ENCODE measurements around the gene CRTAC1.

The CRTAC1 gene, protein sequence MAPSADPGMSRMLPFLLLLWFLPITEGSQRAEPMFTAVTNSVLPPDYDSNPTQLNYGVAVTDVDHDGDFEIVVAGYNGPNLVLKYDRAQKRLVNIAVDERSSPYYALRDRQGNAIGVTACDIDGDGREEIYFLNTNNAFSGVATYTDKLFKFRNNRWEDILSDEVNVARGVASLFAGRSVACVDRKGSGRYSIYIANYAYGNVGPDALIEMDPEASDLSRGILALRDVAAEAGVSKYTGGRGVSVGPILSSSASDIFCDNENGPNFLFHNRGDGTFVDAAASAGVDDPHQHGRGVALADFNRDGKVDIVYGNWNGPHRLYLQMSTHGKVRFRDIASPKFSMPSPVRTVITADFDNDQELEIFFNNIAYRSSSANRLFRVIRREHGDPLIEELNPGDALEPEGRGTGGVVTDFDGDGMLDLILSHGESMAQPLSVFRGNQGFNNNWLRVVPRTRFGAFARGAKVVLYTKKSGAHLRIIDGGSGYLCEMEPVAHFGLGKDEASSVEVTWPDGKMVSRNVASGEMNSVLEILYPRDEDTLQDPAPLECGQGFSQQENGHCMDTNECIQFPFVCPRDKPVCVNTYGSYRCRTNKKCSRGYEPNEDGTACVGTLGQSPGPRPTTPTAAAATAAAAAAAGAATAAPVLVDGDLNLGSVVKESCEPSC

DNA sequence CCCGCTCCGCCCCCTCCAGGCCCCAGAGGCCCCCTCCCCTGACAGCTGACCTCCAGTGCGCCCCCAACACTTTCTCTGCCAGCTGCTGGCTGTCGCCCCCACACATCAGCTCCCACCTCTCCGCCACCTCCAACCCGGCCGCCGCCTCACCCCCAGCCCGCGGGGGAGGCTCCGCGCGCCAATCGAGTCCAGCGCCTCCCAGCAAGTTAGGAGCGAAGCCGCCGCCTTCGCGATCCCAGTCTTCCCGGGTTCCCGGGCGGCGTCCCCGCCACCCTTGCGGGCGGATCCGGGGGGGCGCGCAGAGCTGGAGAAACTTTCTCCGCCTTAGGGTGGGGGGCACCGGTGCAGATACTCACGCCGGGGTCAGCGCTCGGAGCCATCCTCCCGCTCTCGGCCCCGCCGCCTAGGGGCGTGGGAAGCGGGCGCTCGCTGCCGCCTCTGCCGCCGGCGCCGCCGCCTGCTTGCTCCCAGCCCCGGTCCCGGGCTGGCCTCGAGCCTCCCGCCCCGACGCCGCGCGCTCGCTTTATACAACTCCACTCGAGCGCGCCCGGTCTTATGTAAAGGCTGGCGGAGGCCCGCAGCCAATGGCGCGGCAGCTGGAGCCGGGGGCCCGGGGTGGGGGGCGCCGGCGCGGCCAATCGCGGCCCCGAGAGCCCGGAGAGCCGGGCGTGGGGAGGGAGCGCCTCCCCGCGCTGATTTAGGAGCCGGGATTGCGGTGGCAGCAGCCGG lies at the start of gene CRTAC1:
Gene CRTAC1, minus strand, starts transcription at position 529 of the 729 bp plus-strand sequence. Its CDS starts 149 bp downstream, at position 380.
- no peak for DNase-seq (ENCODE audit: low spot score)

DNA sequence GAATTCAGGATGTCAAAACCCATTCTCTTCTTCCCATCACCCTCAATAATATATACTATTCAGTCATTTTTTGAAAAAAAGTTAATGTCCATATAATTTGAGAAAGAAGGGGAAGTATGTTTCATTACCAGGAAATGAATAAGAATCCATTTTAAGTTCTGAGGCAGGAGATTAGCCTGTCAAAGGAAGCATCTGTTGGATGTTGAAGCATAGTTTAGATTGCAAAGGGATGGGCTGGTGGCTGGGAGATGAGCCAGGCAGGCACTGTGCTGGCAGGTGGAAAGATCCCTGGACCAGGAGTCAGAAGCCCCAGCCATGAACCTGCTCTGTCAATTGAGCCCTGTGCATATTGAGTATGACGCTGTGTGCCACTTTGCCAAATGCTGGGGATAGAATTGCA lies 48.4 kb upstream of the CRTAC1 start:
- DNase-seq (ENCODE audit: low spot score): no peak

DNA sequence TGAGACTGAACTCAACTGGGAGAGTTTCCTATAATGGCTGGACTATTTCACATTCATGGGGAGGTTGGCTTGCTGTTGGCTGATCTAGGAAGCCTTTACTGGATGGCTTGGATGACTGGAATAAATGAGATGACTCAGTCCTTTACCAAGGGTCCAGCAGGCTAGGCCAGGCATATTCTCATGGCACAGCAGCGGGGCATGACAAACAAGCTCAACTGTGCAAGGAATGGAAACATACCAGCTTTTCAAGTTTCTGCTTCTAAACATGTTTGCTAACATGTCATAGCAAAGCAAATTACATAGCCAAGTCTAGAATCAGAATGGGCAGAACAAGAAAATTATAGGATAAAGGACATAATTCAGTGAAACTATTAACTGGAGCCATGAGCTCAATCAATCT lies 46.8 kb upstream of the CRTAC1 start:
- DNase-seq (ENCODE audit: low spot score): no peak

DNA sequence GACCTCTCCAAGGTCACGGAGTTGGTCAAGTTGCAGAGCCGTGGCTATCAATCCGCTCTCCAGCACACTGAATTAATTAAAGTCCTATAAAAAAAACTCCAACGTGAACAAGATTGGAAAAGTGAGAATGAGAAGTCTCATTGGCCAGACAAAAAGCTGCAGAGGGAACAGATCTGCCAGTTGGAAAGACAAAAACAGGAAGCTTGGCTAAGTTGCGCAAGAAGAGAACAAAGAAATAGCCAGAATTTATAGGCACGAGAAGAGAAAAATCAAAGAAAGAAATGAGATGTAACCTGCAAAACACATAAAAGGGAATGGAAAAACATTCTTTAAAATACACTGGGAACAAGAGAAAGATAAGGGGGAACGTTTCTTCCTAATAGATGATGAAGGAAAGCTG lies 45.7 kb upstream of the CRTAC1 start:
- no peak for DNase-seq (ENCODE audit: low spot score)

DNA sequence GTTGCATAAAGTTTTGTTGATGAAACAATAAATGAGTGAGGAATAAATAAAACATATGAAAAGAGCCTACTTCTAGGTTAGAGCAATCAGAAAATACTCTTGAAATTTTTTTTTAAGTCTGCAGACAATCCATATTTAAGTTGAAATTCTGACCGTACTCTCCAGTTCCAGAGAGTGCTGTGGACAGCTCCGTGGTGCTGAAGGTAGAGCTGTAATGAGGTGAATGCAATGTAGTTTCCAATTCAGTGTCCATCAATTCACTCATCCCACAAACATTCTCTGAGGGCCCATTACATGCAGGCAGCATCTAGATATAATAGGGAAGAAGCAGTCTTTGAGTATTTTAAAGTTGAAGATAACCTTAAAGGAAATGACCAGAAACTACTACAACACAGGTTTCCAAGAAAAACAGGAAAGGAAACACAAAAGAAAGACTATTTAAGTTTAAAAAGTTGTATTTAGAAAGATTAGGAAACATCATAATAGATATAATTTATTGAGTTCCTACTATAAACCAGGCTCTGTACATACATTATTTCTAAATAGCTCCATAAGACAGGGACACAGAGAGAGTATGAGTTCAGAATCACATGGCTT lies 44.0 kb upstream of the CRTAC1 start:
- no peak for DNase-seq (ENCODE audit: low spot score)

DNA sequence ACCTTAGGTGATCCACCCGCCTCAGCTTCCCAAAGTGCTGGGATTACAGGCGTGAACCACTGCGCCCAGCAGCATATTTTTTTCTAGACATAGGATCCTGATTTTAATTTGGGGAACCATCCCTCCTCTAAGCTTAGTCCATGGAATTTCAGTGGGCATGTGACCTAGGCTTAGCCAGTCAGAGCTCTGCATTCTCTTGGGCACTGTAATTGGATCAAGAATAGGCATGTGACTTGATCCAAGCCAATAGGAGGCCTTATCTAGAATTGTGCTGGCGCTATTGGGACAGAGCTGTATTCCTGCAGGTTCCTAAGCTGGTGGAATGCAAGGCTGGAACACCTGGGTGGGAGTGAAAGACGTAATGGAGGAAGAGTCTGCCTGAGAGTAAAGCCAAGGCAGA lies 36.7 kb upstream of the CRTAC1 start:
- DNase-seq (ENCODE audit: low spot score): no peak

DNA sequence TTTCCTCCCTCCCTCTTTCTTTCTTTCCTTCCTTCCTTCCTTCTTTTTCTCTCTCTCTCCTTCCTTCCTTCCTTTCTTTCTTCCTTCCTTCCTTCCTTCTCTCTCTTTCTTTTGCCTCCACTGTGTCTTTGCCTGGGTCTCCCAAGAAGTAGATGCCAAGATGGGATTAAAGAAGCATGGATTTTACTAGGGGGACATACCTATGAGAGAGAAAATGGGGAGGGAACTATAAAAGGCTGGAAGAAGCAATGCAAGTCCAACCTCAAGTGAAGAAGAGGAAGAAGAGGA lies 33.3 kb upstream of the CRTAC1 start:
- DNase-seq (ENCODE audit: low spot score): no peak

DNA sequence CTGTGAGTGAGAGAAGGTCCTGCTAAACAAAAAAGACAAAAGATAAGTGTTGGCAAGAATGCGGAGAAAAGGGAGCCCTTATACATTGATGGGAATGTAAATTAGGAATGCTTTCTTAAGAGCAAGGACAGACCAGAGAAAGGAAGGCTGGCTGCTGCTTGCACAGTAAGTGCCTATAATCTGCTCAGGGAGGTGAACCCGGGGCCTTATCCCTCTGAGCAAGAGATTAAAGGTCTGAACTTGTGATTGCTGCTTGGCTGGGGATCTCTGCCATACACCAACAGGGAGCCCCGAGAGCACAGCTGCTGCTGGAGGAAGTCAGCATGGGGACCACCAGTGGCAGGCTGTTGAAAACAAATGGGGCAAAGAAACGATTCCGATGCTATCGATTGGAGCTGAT lies 32.0 kb upstream of the CRTAC1 start:
- no peak for DNase-seq (ENCODE audit: low spot score)

DNA sequence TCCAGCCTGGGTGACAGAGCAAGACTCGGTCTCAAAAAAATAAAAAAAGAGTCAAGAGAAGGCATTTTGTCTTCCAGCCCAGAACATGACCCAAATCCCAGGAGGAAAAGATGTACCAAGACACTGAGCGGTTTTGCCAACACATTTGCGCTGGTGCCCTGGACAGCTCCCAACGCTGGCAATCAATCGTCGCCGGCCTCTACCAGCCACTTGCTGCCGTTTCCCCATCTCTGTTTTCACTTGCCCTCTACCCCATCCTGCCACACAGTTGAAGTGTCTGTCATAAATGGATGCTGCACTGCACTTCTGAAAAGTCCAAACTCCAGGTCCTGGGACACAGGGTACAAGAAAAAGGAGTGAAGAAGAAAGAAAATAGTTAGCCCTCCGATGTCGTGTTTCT lies 29.7 kb upstream of the CRTAC1 start:
- no peak for DNase-seq (ENCODE audit: low spot score)

DNA sequence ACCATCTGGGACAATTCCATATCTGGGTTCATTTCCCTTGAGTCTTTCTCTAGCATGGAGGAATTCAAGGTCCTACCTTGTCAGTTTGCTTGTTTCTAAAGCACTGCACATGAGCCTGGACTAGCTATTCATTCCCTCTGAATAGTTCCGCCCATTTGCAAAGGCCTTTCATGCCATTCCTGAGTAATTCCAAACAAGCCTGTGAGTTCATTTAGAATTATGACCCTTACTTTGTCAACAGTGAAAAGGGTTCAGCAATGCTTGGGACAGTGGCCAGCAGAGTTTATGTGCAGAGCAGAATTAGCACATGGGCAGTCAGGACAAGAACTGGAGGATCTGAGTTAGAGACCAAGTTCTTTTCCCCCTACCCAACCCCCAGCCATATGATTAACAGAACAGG lies 27.9 kb upstream of the CRTAC1 start:
- DNase-seq (ENCODE audit: low spot score): no peak

DNA sequence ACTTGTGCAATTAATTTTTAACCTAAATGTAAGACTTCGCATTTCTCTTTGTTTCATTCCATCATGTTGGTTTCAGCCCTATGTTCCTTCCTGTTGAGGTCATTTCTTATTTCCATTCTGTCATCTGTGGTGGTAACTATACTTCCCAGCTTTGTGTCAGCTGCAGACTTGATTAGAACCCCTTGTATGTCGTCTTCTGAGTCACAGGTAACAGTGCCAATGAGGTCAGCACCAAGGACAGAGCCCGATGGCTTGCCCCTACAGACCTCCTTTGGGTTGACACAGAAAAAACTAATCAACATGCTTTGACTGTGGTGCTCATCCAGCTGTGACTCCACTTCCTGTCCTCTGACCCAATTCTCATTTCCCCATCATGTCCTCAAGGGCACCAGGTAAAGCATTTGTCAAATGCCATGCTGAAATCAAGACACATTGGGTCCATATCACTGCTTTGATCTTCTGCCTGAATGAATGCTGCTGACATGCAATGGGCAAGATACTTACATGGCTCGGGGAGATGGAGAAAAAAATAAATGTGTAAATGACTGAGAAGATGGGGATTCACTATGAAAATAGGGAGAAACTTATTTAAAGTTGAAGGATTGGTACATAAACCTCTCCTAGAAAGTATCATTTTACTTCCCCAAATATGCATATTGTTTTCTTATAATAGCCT lies 25.6 kb upstream of the CRTAC1 start:
- peak; percentile 27 for DNase-seq (ENCODE audit: low spot score)

DNA sequence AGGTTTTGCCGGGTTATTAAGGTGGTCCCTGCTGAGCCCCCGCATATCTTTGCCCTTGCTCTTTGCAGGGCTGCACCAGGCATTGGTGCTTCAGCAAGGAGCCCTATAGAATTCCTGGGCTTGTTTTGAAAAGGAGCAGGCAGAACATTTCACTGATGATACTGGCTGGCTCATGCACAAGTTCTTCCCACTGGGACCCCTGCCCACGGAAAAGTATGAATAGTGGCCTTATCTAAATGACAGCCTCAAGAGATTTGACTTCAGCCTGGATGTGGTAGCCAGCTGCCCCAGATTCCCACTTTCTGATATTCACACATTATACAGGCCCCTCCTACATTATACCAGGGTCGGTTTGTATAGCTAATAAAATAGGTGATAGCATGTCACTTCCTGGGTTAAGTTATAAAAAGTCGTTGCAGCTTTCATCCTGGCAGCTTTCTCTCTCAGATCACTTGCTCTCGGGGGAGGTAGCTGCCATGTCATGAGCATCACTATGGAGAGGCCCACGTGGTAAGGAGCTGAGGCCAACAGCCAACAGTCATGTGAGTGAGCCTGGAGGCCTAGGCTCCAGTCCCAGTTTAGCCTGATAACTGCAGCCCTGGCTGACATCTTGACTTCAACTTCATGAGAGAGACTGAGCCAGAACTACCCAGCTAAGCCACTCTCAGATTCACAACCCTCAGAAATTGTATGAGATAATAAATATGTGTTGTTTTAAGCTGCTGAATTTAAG lies 16.8 kb upstream of the CRTAC1 start:
- DNase-seq (ENCODE audit: low spot score): no peak

DNA sequence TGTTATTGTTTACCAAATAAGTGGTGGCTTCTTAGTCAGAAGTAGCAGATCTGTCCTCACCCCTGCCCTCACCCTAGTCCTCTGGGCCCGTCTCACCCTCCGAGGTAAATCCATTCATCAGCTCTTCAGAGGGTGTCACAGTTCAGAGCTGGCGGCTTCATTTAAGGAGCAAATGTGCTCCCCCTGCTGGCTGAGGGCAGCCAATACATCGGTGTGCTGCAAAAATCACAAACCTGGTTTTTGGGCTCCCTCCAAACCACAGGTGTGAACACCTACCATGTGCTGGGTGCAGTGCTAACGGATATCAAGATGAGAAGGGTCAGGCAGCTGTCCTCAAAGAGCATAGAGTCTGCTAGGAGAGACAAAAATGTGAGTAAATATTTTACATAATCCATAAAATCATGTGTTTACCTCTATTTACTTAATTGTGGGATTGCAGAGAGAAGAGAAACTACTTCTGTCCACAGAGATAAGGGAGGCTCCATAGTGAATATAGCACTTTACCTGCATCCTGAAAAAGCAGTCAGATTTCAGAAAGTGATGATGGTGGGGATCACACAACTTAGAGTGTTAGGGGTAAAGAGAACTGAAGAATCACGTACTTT lies 15.5 kb upstream of the CRTAC1 start:
- DNase-seq (ENCODE audit: low spot score): peak; percentile 70

DNA sequence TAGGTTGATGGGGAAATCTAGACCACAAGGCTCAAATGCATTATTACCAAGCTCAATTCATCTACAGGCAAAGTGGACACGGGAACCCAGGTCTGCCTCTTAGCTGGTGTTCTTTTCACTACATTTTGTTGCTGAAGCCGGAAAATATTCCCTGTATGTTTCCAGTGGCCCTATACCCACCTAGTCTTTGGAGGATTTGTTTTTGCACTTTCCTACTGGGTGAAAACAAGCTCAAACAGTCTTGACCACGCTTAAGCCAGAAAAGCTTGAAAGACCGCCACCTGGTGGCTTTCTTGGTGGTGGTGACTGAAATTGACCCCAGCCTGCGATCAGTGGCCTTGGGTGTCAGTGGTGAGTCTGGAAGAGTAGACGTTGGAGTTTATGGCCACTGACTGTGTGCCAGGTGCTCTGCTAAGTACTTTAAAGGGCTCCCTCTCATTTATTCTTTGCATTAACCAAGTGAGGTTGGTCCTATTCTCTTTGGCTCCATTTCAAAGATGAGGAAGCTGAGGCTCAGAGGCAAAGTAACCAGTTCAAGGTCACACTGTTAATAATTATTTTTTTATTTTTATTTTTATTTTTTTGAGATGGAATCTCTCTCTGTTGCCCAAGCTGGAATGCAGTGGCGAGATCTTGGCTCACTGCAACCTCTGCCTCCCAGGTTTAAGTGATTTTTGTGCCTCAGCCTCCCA lies 11.1 kb upstream of the CRTAC1 start:
- peak; percentile 42 for DNase-seq (ENCODE audit: low spot score)

DNA sequence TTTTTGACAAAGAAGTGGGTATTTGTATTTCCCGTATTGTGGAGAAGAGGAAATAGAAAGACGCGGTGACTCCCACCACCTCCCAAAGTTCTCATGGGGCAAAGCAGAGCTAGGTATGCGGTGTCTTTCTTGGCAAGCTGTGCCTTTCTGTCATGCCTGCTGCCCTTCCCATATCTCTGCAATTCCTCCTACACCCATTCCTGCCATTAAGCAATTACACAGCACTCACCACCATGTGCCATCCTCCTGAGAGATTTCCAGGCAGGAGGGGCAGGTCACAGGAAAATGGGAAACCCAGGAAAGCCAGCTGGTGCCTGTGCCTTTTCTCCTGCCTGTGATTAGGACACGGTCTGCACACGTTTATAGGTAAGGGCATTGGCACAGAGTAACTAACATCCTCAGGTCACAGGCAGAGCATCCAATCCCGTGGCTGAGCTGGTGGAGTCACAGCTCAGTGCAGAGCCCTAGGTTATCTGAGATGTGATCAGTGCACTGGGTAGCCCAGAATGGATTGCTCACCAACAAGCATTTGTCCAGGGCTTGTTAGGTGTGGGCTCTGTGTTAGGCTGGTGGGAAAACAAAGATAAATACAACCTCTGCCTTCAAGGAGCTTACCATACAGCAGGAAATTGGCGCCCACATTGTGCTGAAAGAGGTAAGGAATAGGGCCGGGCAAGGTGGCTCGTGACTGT lies 9.4 kb upstream of the CRTAC1 start:
- DNase-seq (ENCODE audit: low spot score): no peak

DNA sequence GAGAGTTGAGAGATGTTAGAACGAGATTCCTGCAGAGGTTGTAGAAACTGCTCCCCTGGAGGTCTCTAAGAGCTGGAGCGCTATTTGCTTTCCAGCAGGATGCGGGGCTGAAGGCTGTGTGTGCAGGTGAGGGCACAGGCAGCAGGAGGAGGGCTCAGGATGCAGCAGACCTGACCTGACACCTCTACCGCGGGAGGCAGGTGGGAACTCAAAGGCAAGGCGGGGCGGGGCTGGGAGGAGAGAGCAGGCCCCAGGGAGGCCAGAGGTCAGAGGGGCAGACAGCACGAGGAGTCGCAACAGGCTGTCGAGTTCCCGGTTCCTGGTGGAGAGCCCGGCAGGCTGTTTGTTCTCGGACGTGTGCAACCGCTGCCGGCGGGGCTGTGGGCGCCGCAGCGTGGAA lies 7.9 kb upstream of the CRTAC1 start:
- DNase-seq (ENCODE audit: low spot score): no peak

DNA sequence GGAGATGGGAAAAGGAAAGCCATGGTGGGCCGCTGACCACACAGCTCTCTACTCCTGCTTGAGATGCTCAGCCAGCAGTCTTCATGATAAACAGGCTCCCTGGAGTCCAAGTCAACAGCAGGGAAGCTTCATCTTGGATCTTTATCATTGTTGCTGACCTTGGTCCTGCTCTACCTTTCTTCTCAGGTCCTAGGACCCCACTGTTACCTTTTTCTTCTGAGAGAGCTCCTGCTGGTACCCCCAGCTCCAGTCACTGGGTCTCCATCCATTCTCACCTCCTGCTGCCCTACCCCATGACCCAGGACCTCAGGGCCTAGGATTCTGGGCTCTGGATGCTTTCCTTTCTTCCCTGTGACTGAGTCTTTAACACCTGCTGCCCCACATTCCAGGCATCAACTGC lies 5.2 kb upstream of the CRTAC1 start:
- no peak for DNase-seq (ENCODE audit: low spot score)

DNA sequence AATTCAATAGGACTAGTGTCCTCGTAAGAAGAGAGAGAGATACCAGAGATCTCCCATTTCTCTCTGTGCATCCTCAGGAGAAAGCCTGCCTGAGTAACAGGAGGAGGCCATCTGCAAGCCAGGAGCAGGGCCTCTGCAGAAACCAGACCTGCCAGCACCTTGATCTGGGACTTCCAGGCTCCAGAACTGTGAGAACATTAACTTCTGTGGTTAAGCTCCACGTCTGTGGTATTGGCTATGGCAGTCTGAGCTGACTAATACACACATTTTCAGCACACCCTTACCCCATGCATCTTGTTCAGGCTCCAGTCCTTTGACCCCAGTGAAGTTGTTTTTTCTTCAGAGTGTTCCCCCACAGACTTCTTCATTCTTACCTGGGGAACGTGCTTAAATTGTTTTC lies 3.1 kb upstream of the CRTAC1 start:
- no peak for DNase-seq (ENCODE audit: low spot score)

DNA sequence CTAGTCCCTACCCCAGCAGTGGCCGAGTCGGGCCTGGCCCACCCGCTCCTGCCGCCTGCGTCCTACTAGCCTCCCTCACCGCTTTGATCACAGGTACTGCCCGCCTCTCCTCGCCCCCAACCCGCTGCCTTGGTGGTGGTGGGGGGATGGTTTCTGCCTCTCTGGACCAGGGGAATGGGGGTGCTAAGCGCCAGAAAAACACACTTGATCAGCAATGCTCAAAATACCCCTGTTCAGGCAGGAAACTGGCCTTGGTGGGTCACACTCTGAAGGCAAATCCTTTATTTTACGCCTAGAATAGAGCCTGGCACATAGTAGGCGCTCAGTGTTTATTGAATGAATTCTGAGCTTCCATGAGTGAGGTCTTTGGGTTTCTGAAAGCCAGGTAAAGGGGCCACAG lies 1.0 kb upstream of the CRTAC1 start:
- DNase-seq (ENCODE audit: low spot score): no peak

DNA sequence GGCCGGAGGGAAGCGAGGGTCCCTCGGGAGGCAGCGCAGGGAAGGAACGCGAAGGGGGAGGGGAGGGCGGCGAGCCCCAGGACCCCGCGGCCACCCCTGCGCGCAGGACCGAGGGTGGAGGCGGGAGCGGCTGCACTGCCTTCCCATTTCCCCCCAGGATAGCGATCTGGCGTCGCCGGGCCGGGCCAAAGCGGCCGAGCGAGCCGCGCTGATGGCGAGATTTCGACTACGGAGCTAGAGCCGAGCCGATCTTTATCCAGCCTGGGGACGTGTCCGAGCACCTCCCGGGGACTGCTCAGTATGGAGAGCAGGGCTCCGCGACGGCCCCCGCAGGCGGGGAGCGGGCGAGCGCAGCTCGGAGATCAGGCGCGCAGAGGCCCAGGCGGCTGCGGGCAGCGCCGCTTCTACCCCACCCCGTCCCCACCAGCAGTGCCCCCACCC lies 590 bp upstream of the CRTAC1 start:
- no peak for DNase-seq (ENCODE audit: low spot score)
